Lower leg skin (tissue), 4 donors: ENCODE results near the gene DLG2. TPM values are rescaled to one million over a fixed set of nuclear protein-coding genes. Genes with fewer than 3 reads are reported as not detected.

Source experiments
- DNase-seq, 2 donors: peaks; one replicate each; pipeline ENCODE4 v3.0.0-alpha.2; 2019; ENCODE audit warnings: low spot score in 2 of 2
- H3K4me3 ChIP-seq: fragments of 200-600 bp; sonication (generic); 2 replicates; pipeline ENCODE4 v1.5.1; 2017; ENCODE audit warnings: mild to moderate bottlenecking, low read depth; ENCODE audit not compliant: poor library complexity, severe bottlenecking
- CTCF ChIP-seq, 3 donors: fragments of 450-650 bp; IDR thresholded peaks; one replicate each; pipeline ENCODE4 v1.5.1; 2016; ENCODE audit warnings: antibody characterized with exemption in 3 of 3, mild to moderate bottlenecking in 3 of 3, moderate library complexity in 2 of 3
- POLR2A ChIP-seq, 2 donors: fragments of 450-650 bp; IDR thresholded peaks; one replicate each; pipeline ENCODE4 v1.6.1; 2016 to 2017; ENCODE audit warnings: antibody characterized with exemption in 2 of 2, mild to moderate bottlenecking in 1 of 2, moderate library complexity in 1 of 2
- WGBS, 2 donors: methylation state at CpG; one replicate each; pipeline ENCODE4 v1.1.5; 2018; 5-methylcytosine and 5-hydroxymethylcytosine counted together
- intact Hi-C: fragments of 100-400 bp; cut with DNase I; formaldehyde crosslinking; loops from one replicate; pipeline ENCODE4 v1.15.0; 2023; ENCODE audit warnings: low total_unique reads
- total RNA-seq, 4 donors: library from RNA; depleted of rRNA; stranded (reverse); fragments of >200 nt; gene quantifications; one replicate each; pipeline ENCODE4 v1.1.0, GENCODE V29; 2016

Gene DLG2
- total RNA-seq, 4 donors from 2014 or later = 37.6 to 68.3 (median 46.0) TPM

DNA sequence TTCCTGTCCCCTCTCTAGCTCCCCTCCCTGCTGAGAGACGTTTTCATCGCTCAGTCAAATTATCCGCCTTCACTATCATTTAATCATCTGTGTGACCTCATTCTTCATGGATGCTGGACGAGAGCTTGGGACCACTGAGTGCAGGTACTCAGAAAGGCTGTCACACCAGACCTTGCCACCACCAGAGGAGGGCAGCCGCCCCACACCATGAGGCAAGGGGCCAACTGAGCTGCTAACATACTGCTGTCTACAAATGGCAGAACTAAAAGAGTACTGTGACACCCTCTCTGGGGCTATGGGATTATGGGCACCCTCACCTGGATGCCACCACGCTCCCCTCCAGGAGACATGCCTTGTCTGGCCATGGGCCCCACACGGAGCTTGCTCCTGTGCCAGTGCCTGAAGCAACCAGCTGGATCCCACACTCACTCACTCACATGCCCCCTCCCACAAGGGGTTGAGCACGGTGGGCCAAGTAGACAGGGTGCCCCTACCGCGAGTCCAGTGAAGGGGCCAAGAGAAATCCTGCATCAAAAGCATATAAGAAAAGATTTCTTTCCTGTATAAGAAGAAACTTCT lies 1670.9 kb downstream of the DLG2 start:
- DNase-seq = no peak
- 83 to 86% methylated on average over 9 to 10 of the region's 10 CpGs for WGBS, 2 donors
- TF ChIP-seq CTCF (IDR thresholded peaks at IDR 0.05) (no peak), POLR2A (IDR thresholded peaks at IDR 0.05) (no peak)
- intact Hi-C loops = loop anchor here (5.0 kb wide), 1 partner anchor 311 kb away; no protein-coding TSS in a partner anchor
- H3K4me3 ChIP-seq = no peak overlapping the region

DNA sequence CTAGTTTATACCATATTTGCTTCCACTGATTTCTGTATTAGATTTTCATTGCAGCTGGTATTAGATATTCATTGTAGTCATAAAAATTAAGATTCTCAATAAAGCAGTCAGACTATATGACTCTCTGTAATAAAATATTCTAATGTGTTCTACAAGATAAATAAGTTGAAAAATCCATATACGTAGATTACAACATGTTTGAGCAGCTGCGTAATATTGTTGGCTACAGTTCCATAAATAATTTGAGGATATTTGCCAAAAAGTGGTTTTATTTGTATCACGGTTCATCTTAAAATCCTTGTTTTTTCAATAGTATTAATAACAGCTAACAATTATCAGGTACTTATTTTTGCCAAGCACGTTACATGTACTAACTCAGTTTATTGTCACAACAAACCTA lies 1672.4 kb downstream of the DLG2 start:
- intact Hi-C loops = loop anchor here (5.0 kb wide), 1 partner anchor 313 kb away; no protein-coding TSS in a partner anchor
- H3K4me3 ChIP-seq = no peak overlapping the region
- 62 to 64% methylated on average over 4 of the region's 4 CpGs for WGBS, 2 donors
- TF ChIP-seq CTCF (IDR thresholded peaks at IDR 0.05) = no peak
- no peak for TF ChIP-seq POLR2A (IDR thresholded peaks at IDR 0.05)
- no peak for DNase-seq

DNA sequence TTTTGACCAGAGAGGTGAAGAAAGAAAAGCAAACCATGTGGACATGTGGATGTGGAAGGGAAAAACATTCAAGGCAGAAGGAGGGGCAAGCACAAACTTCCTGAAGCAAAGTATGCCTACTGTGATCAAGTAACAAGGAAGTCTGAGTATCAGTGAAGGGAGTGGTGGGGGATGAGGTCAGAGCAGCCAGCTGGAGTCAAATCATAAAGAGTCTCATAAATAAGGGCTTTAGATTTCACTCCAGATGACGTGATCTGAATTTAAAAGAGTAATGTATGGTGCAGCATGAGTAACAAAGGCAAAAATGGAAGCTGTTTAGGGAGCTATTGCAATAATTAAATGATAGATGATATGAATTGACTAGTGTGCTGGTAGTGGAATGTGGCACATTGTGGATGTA lies 1675.6 kb downstream of the DLG2 start:
- DNase-seq = no peak
- H3K4me3 ChIP-seq = no peak overlapping the region
- TF ChIP-seq POLR2A (IDR thresholded peaks at IDR 0.05) = no peak
- no peak for TF ChIP-seq CTCF (IDR thresholded peaks at IDR 0.05)
- intact Hi-C loops = no loop called here
- 10 to 19% methylated on average over 1 of the region's 1 CpG for WGBS, 2 donors

DNA sequence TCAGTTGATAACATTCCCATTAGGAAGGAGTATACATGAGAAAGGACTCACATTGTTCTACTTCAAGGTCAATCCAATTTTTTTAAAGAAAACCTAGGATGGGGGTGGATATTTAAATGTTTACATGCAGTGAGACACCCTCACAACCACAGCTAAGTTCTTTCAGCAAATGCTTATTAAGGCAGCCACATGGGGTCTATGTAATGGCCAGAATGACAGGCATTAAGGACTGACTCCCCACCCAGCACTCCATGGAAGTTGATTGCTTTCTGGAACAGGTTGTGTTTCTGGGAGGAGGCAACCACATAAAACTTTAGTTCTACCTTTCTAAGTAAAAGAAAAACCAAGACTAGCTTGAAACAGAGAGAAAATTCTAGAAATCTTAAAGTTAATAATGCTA lies 1678.9 kb downstream of the DLG2 start:
- no peak for DNase-seq
- no peak overlapping the region for H3K4me3 ChIP-seq
- intact Hi-C loops = no loop called here
- TF ChIP-seq POLR2A (IDR thresholded peaks at IDR 0.05) (no peak), CTCF (IDR thresholded peaks at IDR 0.05) (no peak)

- TF ChIP-seq POLR2A (IDR thresholded peaks at IDR 0.05) (no peak), CTCF (IDR thresholded peaks at IDR 0.05) (no peak)
- no peak for DNase-seq
- intact Hi-C loops = no loop called here
- no peak overlapping the region for H3K4me3 ChIP-seq
- WGBS, 2 donors = 92 to 95% methylated on average over 7 of the region's 7 CpGs
These were observed 1681.2 kb downstream of the DLG2 start for GRCh38 chr11:83945976-83946375.

GRCh38 chr11:83941050-83941449 lies 1686.1 kb downstream of the DLG2 start:
- DNase-seq = no peak
- H3K4me3 ChIP-seq = no peak overlapping the region
- WGBS, 2 donors = 84 to 85% methylated on average over 1 of the region's 1 CpG
- intact Hi-C loops = no loop called here
- TF ChIP-seq POLR2A (IDR thresholded peaks at IDR 0.05) (no peak), CTCF (IDR thresholded peaks at IDR 0.05) (no peak)
